ENCODE results near the gene GAGE10. TPM values are rescaled to one million over a fixed set of nuclear protein-coding genes. Genes with fewer than 3 reads are reported as not detected.
A peak's percentile ranks its signal among the peaks of the same experiment; 100 is the strongest.

Gene GAGE10
- total and polyA plus RNA-seq, 5 donors from 2014 or later, result not detected

DNA sequence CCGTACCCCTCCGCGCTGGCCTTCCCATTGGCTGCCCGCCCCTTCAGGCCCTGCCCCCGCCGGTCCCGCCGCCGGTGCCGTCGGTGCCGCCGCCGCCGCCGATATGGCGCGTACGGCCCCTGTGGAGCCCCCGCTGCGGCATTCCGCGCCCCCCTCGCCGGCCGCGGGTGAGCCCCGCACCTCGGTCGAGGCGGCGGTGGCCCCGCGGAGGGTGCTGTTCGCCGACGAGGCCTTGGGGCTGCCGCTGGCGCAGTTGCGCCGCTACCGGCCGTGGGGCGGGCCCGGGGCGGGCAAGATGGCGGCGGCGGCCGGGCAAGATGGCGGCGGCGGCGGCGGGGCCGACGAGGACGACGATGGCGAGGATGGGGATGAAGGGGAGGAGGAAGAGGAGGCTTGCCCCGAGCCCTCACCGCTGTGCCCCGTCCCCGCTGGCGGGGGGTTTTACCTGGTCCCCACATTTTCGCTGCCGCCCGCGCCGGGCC is 33.6 kb upstream of the GAGE10 start, which contains the start of gene PPP1R3F:
Gene PPP1R3F (plus strand): TSS at position 27 of the 482 bp plus-strand sequence. CDS start 77 bp downstream, at position 104.
- Histone ChIP-seq H3K4me3 (ENCODE audit: low read depth, low read length) (peak within 1 kb of the TSS; percentile 85), H3K9me3 (ENCODE audit: control insufficient read depth in 2 of 2, low read length in 2 of 2) (no peaks in the 10 kb centered on the region), H3K4me1 (ENCODE audit: control insufficient read depth, insufficient read depth, low read length, poor library complexity, severe bottlenecking) (peaks cover 76% of the 10 kb centered on the region), H3K27ac (ENCODE audit: insufficient read depth, low read length, poor library complexity, severe bottlenecking) (peak within 1 kb of the TSS; percentile 97), H3K36me3 (ENCODE audit: control insufficient read depth, insufficient read depth, low read length) (no peaks in the 10 kb centered on the region), H3K27me3 (ENCODE audit: control insufficient read depth, insufficient read depth, low read length) (no peaks in the 10 kb centered on the region)
- DNase-seq (peak in 1 of 3 donors; percentile 43), ATAC-seq (ENCODE audit: low read depth in 2 of 2) (no peak)
- H3K27me3 Mint-ChIP-seq, result no peaks in the 10 kb centered on the region
- peak within 1 kb of the TSS; percentile 98 to 100 (median 99) for H3K27ac Mint-ChIP-seq
- peak within 1 kb of the TSS; percentile 89 to 100 (median 96) for H3K4me3 Mint-ChIP-seq
- no peaks in the 10 kb centered on the region for H3K9me3 Mint-ChIP-seq
- H3K4me1 Mint-ChIP-seq, result peaks cover 0 to 75% (median 24%) of the 10 kb centered on the region in 4 donors
- H3K36me3 Mint-ChIP-seq, result peaks cover 6% of the 10 kb centered on the region

DNA sequence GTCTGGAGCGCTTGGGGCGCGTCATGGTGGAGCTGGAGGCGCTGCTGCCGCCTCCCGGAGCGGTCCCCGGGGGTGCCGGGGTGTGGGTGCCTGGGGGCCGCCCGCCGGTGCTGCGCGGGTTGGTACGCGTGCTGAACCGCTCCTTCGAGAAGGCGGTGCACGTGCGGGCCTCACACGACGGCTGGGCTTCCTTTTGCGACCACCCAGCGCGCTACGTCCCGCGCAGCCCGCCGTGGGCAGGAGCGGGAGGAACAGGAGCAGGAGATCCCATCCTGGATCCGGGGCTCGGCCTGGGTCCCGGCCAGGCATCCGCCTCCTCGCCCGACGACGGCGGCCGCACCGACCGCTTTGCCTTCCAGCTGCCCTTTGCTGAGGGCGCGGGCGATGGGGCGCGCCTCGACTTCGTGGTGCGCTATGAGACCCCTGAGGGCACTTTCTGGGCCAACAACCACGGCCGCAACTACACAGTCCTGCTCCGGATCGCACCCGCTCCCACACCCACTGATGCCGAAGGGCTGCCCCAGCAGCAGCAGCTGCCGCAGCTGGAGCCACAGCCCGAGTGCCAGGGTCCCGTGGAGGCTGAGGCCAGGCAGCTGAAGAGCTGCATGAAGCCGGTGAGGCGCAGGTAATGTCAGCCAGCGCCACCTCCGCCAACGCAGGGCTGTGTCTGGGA is 33.1 kb upstream of the GAGE10 start:
- Histone ChIP-seq H3K4me1 (ENCODE audit: control insufficient read depth, insufficient read depth, low read length, poor library complexity, severe bottlenecking) (peaks cover 77% of the 10 kb centered on the region), H3K4me3 (ENCODE audit: low read depth, low read length) (peak overlapping the region; percentile 81), H3K36me3 (ENCODE audit: control insufficient read depth, insufficient read depth, low read length) (no peaks in the 10 kb centered on the region), H3K9me3 (ENCODE audit: control insufficient read depth in 2 of 2, low read length in 2 of 2) (no peaks in the 10 kb centered on the region), H3K27me3 (ENCODE audit: control insufficient read depth, insufficient read depth, low read length) (no peaks in the 10 kb centered on the region), H3K27ac (ENCODE audit: insufficient read depth, low read length, poor library complexity, severe bottlenecking) (peak overlapping the region; percentile 97)
- peak overlapping the region; percentile 75 to 98 (median 93) for H3K27ac Mint-ChIP-seq
- H3K36me3 Mint-ChIP-seq, result peaks cover 8% of the 10 kb centered on the region
- peaks cover 0 to 75% (median 29%) of the 10 kb centered on the region in 4 donors for H3K4me1 Mint-ChIP-seq
- ATAC-seq (ENCODE audit: low read depth in 2 of 2) (no peak), DNase-seq (no peak)
- H3K27me3 Mint-ChIP-seq, result no peaks in the 10 kb centered on the region
- peak overlapping the region; percentile 76 to 89 (median 84) for H3K4me3 Mint-ChIP-seq
- H3K9me3 Mint-ChIP-seq, result no peaks in the 10 kb centered on the region

DNA sequence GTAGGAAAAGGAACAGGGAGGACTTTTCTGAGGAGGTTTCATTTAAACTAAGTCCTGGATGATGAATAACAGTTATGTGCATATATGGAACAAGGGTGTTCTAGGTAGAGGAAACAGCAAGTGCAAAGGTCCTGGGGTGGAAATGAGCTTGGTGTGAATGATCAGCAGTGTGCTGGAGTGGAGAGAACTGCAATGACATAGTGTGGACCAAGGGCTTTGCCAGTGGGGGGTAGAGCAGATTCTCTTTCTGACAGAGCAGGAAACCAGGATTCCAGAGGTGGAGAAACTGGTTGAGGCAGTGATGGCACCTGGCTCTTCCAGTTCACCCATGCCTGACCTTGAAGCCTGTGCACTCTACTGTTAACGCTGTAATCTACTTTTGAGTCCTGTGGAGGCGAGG is 32.1 kb upstream of the GAGE10 start:
- Histone ChIP-seq H3K36me3 (ENCODE audit: control insufficient read depth, insufficient read depth, low read length) (no peaks in the 10 kb centered on the region), H3K4me3 (ENCODE audit: low read depth, low read length) (peak overlapping the region; percentile 81), H3K9me3 (ENCODE audit: control insufficient read depth in 2 of 2, low read length in 2 of 2) (no peaks in the 10 kb centered on the region), H3K4me1 (ENCODE audit: control insufficient read depth, insufficient read depth, low read length, poor library complexity, severe bottlenecking) (peaks cover 77% of the 10 kb centered on the region), H3K27ac (ENCODE audit: insufficient read depth, low read length, poor library complexity, severe bottlenecking) (peak overlapping the region; percentile 97), H3K27me3 (ENCODE audit: control insufficient read depth, insufficient read depth, low read length) (no peaks in the 10 kb centered on the region)
- Mint-ChIP-seq H3K27me3 (no peaks in the 10 kb centered on the region), H3K36me3 (peaks cover 8% of the 10 kb centered on the region), H3K9me3 (no peaks in the 10 kb centered on the region), H3K4me3 (peak overlapping the region; percentile 76 to 89 (median 84)), H3K27ac (peak overlapping the region; percentile 75 to 98 (median 93)), H3K4me1 (peaks cover 0 to 77% (median 34%) of the 10 kb centered on the region in 4 donors)
- DNase-seq (peak in 1 of 3 donors; percentile 56), ATAC-seq (ENCODE audit: low read depth in 2 of 2) (no peak)

DNA sequence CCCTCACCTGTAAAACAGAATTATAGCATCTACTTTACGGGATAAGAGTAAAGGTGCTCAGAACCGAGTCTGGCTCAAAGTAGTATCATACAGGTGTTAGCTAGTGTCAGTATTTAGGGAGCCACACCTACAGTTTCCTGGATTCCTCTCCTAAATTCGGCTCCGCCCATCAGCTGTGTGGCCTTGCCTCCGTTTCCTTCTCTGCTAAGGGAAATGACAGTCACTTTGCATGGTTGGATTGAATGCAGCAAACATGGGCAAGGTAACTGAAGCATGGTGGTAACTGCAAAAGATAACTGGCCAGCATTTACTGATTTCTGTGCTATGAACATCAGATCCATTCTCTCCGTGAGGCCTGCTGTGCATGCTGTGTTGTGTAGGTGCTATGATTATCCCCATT is 31.0 kb upstream of the GAGE10 start:
- H3K36me3 Mint-ChIP-seq, result peaks cover 8% of the 10 kb centered on the region
- Histone ChIP-seq H3K27me3 (ENCODE audit: control insufficient read depth, insufficient read depth, low read length) (no peaks in the 10 kb centered on the region), H3K4me1 (ENCODE audit: control insufficient read depth, insufficient read depth, low read length, poor library complexity, severe bottlenecking) (peaks cover 78% of the 10 kb centered on the region), H3K27ac (ENCODE audit: insufficient read depth, low read length, poor library complexity, severe bottlenecking) (peak overlapping the region; percentile 97), H3K4me3 (ENCODE audit: low read depth, low read length) (peak overlapping the region; percentile 81), H3K36me3 (ENCODE audit: control insufficient read depth, insufficient read depth, low read length) (no peaks in the 10 kb centered on the region), H3K9me3 (ENCODE audit: control insufficient read depth in 2 of 2, low read length in 2 of 2) (no peaks in the 10 kb centered on the region)
- H3K27me3 Mint-ChIP-seq, result no peaks in the 10 kb centered on the region
- DNase-seq (peak in 2 of 3 donors; percentile 46 to 89), ATAC-seq (ENCODE audit: low read depth in 2 of 2) (no peak)
- peaks cover 4 to 78% (median 39%) of the 10 kb centered on the region in 4 donors for H3K4me1 Mint-ChIP-seq
- no peaks in the 10 kb centered on the region for H3K9me3 Mint-ChIP-seq
- H3K4me3 Mint-ChIP-seq, result peak overlapping the region; percentile 76 to 89 (median 84)
- H3K27ac Mint-ChIP-seq, result peak overlapping the region; percentile 90 to 98 (median 93)

DNA sequence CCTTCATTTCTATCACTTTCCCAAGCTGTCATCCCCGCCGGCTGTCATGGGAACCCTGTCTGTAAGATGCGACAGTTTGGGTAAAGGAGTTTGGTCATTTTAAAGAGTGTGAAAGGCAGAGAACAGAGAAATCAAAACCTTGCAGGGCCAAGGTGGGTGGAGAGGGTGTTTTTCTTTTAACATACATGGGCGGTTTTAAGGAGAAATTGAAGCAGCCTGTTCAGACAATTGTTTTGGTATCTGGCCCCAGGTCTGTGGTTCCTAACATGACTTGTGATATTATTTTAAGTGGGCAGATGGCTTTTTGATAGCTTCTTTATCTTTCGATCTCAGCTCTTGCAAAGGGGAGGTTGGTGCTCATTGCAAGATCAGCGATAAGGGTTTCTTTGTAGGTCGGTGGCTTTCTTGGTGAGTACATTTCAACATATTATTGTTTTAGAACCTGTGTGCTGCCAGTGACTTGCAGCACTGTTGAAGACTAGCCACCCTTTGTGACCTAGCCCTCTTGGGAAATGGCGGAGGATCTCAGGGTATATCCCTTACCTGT is 30.2 kb upstream of the GAGE10 start:
- peak overlapping the region; percentile 90 to 98 (median 93) for H3K27ac Mint-ChIP-seq
- peak overlapping the region; percentile 76 to 89 (median 84) for H3K4me3 Mint-ChIP-seq
- no peaks in the 10 kb centered on the region for H3K27me3 ChIP-seq (ENCODE audit: control insufficient read depth, insufficient read depth, low read length)
- no peaks in the 10 kb centered on the region for H3K36me3 ChIP-seq (ENCODE audit: control insufficient read depth, insufficient read depth, low read length)
- peaks cover 81% of the 10 kb centered on the region for H3K4me1 ChIP-seq (ENCODE audit: control insufficient read depth, insufficient read depth, low read length, poor library complexity, severe bottlenecking)
- H3K9me3 Mint-ChIP-seq, result no peaks in the 10 kb centered on the region
- ATAC-seq (ENCODE audit: low read depth in 2 of 2), result peak; percentile 13 to 16
- H3K36me3 Mint-ChIP-seq, result peaks cover 8% of the 10 kb centered on the region
- H3K27ac ChIP-seq (ENCODE audit: insufficient read depth, low read length, poor library complexity, severe bottlenecking), result peak overlapping the region; percentile 97
- no peaks in the 10 kb centered on the region for H3K27me3 Mint-ChIP-seq
- DNase-seq, result peak; percentile 37 to 93 (median 80)
- H3K4me3 ChIP-seq (ENCODE audit: low read depth, low read length), result peak overlapping the region; percentile 81
- peaks cover 12 to 78% (median 41%) of the 10 kb centered on the region in 4 donors for H3K4me1 Mint-ChIP-seq
- H3K9me3 ChIP-seq (ENCODE audit: control insufficient read depth in 2 of 2, low read length in 2 of 2), result no peaks in the 10 kb centered on the region

DNA sequence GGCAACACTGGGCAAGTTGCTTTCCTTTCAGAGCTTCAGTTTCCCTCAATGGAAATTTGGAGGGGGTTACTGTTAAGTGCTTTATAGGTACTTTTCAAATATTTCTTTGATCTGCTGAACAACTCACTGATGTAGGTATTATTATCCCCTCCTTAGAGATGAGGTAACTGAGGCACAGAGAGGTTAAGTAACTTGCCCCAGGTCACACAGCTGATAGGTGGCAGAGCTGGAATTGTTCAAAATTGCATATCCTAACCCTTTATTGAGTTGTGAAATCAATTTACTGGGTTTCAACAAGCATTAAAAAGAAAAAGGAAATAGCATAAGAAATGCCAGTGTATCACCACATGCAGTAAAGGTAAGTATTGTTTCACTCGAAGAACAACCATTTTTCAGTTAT is 27.2 kb upstream of the GAGE10 start:
- Histone ChIP-seq H3K4me1 (ENCODE audit: control insufficient read depth, insufficient read depth, low read length, poor library complexity, severe bottlenecking) (peaks cover 88% of the 10 kb centered on the region), H3K4me3 (ENCODE audit: low read depth, low read length) (peak overlapping the region; percentile 47), H3K27me3 (ENCODE audit: control insufficient read depth, insufficient read depth, low read length) (no peaks in the 10 kb centered on the region), H3K9me3 (ENCODE audit: control insufficient read depth in 2 of 2, low read length in 2 of 2) (no peaks in the 10 kb centered on the region), H3K36me3 (ENCODE audit: control insufficient read depth, insufficient read depth, low read length) (no peaks in the 10 kb centered on the region), H3K27ac (ENCODE audit: insufficient read depth, low read length, poor library complexity, severe bottlenecking) (peak overlapping the region; percentile 97)
- peak overlapping the region; percentile 90 to 100 (median 93) for H3K27ac Mint-ChIP-seq
- ATAC-seq (ENCODE audit: low read depth in 2 of 2), result no peak
- no peaks in the 10 kb centered on the region for H3K9me3 Mint-ChIP-seq
- peak overlapping the region; percentile 73 to 89 (median 82) for H3K4me3 Mint-ChIP-seq
- DNase-seq, result no peak
- H3K4me1 Mint-ChIP-seq, result peaks cover 16 to 94% (median 54%) of the 10 kb centered on the region in 4 donors
- no peaks in the 10 kb centered on the region for H3K27me3 Mint-ChIP-seq
- H3K36me3 Mint-ChIP-seq, result peaks cover 8% of the 10 kb centered on the region

DNA sequence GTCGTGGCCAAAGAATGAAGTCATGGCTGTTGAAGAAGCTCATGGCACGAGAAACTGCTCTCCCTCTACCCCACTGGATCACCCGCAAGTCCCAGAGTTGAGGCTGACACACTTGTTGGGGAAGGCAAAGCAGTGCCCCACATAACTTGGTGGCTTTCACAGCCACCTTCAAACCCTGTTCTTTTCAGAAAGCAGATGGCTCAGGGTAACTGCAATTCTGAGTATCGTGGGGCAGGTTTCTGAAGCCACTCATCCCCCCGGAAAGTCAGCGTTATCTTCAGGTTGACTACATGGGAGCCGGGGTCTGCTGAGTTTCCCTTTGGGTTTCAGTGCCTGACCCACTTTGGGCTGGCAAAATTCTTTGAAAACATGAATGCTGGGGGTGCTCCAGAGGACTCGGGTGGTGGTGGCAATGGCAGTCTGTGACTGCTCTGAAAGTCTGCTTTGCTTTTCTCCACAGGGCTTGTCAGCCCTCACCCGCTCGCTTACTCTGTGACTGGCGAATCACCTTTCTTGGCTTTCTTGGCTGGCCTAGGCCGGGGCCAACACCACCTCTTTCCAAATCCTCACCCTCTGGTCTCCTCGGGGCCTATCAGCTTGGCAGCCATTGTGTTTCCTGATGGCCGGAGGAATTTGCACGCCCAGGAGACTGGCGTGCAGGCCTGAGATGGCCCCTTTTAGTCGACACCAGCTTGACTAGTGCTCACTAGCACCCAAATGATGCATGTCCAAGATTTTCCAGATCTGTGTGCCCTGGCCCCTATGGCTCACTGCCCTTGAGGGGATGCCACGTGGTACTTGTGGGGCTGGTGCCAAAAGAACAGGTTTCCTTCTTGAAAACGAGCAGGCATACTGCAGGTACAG is 26.5 kb upstream of the GAGE10 start:
- H3K4me3 Mint-ChIP-seq, result peak overlapping the region; percentile 71 to 91 (median 82)

More for the DNA sequence above, 26.5 kb upstream of the GAGE10 start:
- Histone ChIP-seq H3K4me3 (ENCODE audit: low read depth, low read length) (peak overlapping the region; percentile 69), H3K27ac (ENCODE audit: insufficient read depth, low read length, poor library complexity, severe bottlenecking) (peak overlapping the region; percentile 97), H3K36me3 (ENCODE audit: control insufficient read depth, insufficient read depth, low read length) (no peaks in the 10 kb centered on the region), H3K27me3 (ENCODE audit: control insufficient read depth, insufficient read depth, low read length) (no peaks in the 10 kb centered on the region), H3K4me1 (ENCODE audit: control insufficient read depth, insufficient read depth, low read length, poor library complexity, severe bottlenecking) (peaks cover 85% of the 10 kb centered on the region), H3K9me3 (ENCODE audit: control insufficient read depth in 2 of 2, low read length in 2 of 2) (no peaks in the 10 kb centered on the region)
- H3K27ac Mint-ChIP-seq, result peak overlapping the region; percentile 90 to 100 (median 93)
- ATAC-seq (ENCODE audit: low read depth in 2 of 2) (no peak), DNase-seq (peak in 1 of 3 donors; percentile 58)
- H3K9me3 Mint-ChIP-seq, result no peaks in the 10 kb centered on the region
- peaks cover 16 to 92% (median 55%) of the 10 kb centered on the region in 4 donors for H3K4me1 Mint-ChIP-seq
- H3K36me3 Mint-ChIP-seq, result peaks cover 8% of the 10 kb centered on the region
- H3K27me3 Mint-ChIP-seq, result no peaks in the 10 kb centered on the region
